OCI-LY7 (cell line): Measurements from ENCODE around the gene CFAP61. TPM values are rescaled to one million over a fixed set of nuclear protein-coding genes. Genes with fewer than 3 reads are reported as not detected.

Source experiments
- Bru-seq: library from RNA; stranded (reverse); fragments of 400-500 nt; gene quantifications from one replicate; lab custom pipeline; 2021; lab: Mats Ljungman, UMichigan
- BruChase-seq, 2 experiments: library from RNA; stranded (reverse); fragments of 400-500 nt; gene quantifications; one replicate each; lab custom pipeline; 2021; lab: Mats Ljungman, UMichigan
- BruUV-seq: library from RNA; stranded (reverse); fragments of 400-500 nt; replicated peaks from 2 replicates; lab custom pipeline; 2021; lab: Mats Ljungman, UMichigan
- CTCF ChIA-PET: fragments of 300-600 bp; sonication (Branson Sonifier 250); formaldehyde crosslinking; loops from one replicate; lab custom pipeline; 2022; ENCODE audit warnings: antibody characterized with exemption; ENCODE audit not compliant: unreplicated experiment; lab: Charles Lee
- POLR2A ChIA-PET: fragments of 300-600 bp; sonication (Branson Sonifier 250); formaldehyde crosslinking; loops from one replicate; lab custom pipeline; 2022; ENCODE audit warnings: antibody characterized with exemption; lab: Charles Lee
- DNase-seq: peaks from one replicate; pipeline ENCODE4 v3.0.0-alpha.2; 2015; ENCODE audit warnings: low spot score
- H2AFZ ChIP-seq: fragments of 200-600 bp; sonication (generic), shearing (Covaris generic); 2 replicates; pipeline ENCODE4 v1.6.1; 2014; ENCODE audit warnings: mild to moderate bottlenecking, antibody characterized with exemption, low read length, moderate library complexity
- H3K27ac ChIP-seq: fragments of 200-600 bp; sonication (generic); 2 replicates; pipeline ENCODE4 v1.5.1; 2014; ENCODE audit warnings: mixed run types, low read depth, mild to moderate bottlenecking, moderate library complexity, low read length, inconsistent platforms; ENCODE audit not compliant: poor library complexity, severe bottlenecking
- H3K36me3 ChIP-seq: fragments of 200-600 bp; sonication (generic); 2 replicates; pipeline ENCODE4 v1.6.1; 2014; ENCODE audit warnings: mild to moderate bottlenecking, antibody characterized with exemption, low read length, moderate library complexity, mixed read lengths; ENCODE audit not compliant: insufficient read depth
- H3K4me1 ChIP-seq: fragments of 200-600 bp; sonication (generic); 2 replicates; pipeline ENCODE4 v1.5.1; 2014; ENCODE audit warnings: mild to moderate bottlenecking, low read length; ENCODE audit not compliant: insufficient read depth, poor library complexity, severe bottlenecking
- H3K4me2 ChIP-seq: fragments of 200-600 bp; sonication (generic); 2 replicates; pipeline ENCODE4 v1.6.1; 2014; ENCODE audit warnings: mild to moderate bottlenecking, low read length
- H3K4me3 ChIP-seq: fragments of 200-600 bp; sonication (generic); 2 replicates; pipeline ENCODE4 v1.5.1; 2014; ENCODE audit warnings: mild to moderate bottlenecking, low read depth, low read length; ENCODE audit not compliant: poor library complexity, severe bottlenecking
- H3K79me2 ChIP-seq: fragments of 200-600 bp; sonication (generic); 2 replicates; pipeline ENCODE4 v1.6.1; 2016; ENCODE audit warnings: low read depth, mild to moderate bottlenecking, low read length, moderate library complexity, mixed read lengths; ENCODE audit not compliant: insufficient read depth
- H3K9me2 ChIP-seq: fragments of 200-600 bp; sonication (generic); 2 replicates; pipeline ENCODE4 v1.6.1; 2016; ENCODE audit warnings: mild to moderate bottlenecking, low read length, mixed read lengths; ENCODE audit not compliant: insufficient read depth
- H3K9me3 ChIP-seq: fragments of 200-600 bp; sonication (generic); 2 replicates; pipeline ENCODE4 v1.6.1; 2014; ENCODE audit warnings: mild to moderate bottlenecking, mixed run types, low read length, mixed read lengths
- H4K20me1 ChIP-seq: fragments of 200-600 bp; sonication (generic); 2 replicates; pipeline ENCODE4 v1.6.1; 2014; ENCODE audit warnings: mild to moderate bottlenecking, antibody characterized with exemption, low read length, moderate library complexity, mixed read lengths; ENCODE audit not compliant: insufficient read depth
- EZH2phosphoT487 ChIP-seq: fragments of 200-600 bp; sonication (generic); IDR thresholded peaks from 2 replicates; pipeline ENCODE4 v1.6.1; 2018; ENCODE audit warnings: low read depth, borderline replicate concordance, mild to moderate bottlenecking, mixed run types, antibody characterized with exemption, low read length, moderate library complexity, mixed read lengths
- intact Hi-C: fragments of 100-400 bp; cut with micrococcal nuclease; formaldehyde crosslinking; loops from one replicate; pipeline ENCODE4 v1.10.0; 2022; ENCODE audit not compliant: unreplicated experiment
- long read RNA-seq: library from polyadenylated mRNA; stranded (forward); transcript quantifications from one replicate; pipeline ENCODE4 v2.0.0, GENCODE V29; 2022
- total RNA-seq, 2 experiments: library from RNA; depleted of rRNA in 1 of 2; stranded (reverse); fragments of >200 nt in 1 of 2; shearing (Covaris generic) in 1 of 2; gene quantifications; 2 replicates each; pipeline ENCODE4 v1.2.3, GENCODE V29; 2014 to 2022
- TF ChIP-seq, protein P1 (sequence below): fragments of 200-600 bp; sonication (generic); conservative IDR thresholded peaks from 2 replicates; pipeline ENCODE4 v1.5.1; 2014; ENCODE audit warnings: mild to moderate bottlenecking, antibody characterized with exemption, low read length, moderate library complexity, mixed read lengths

Gene CFAP61, protein sequence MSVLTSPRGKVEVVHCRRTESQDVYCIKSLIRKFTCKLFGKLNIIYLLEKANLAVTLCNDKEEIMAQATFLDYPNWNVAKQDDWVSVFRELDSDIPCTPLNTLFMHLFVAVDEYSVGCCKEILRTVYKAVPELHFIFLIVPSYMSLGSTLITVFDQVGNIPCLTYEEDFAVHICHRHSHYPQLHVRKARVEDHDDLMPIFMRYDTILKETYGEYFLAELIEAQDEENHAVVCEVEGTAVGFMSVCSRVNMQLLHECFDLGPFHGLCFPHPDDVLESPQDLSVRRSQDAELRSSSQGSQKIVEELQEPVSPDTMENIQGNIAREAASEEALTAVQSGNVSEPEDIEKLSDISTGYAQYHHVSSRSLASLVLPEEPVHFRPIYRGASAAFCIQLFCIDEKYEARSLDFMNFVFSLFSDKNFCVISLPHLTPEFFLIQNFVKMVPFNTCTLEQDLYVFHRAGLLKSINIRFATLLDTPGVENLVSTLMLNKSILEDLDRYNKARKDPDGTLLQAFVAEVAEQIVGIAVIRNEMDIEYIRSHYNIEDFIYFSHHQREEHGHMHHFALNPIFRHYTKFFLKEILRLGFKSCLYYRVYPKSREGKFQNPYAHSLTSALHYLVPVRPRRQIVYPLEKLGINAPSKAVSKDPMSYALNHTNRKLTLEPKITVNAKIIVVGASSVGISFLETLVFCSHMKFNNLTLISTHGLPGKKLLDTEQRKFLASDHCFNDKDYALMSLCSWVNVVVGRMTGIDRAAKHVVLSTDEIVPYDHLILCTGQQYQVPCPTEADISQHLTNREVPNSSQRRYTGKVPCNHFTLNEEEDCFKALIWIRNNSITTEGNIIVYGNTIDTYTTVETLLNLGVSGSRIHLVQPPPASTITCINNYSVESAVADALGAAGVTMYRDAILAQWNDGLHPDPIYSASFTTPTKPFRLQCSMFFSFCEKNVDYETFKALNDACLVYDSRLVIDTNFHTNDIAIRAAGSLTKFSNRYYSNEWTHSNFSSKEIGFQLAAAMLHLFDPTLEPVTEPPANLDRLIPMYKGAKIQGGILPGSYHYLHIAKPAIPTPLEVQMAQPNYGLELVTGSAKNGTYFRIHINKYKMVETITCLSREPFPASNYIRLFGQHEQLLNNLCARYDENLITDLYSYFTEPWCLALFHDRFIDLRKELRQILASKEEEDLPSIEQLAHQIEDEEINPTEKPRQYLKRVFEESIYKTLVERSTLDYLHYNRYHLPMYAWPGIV
- total RNA-seq (2014; rRNA removed; shearing (Covaris generic)) (0.06 TPM in 1 of 2 replicates, not detected in the other), total RNA-seq (2022) (not detected in 2 replicates), Bru-seq, nascent RNA (percentile 5 among the genes with signal in this experiment), BruChase-seq, experiment 1, labeled RNA remaining after a 6-hour chase (percentile 7 among the genes with signal in this experiment), BruChase-seq, experiment 2, labeled RNA remaining after a 2-hour chase (percentile 6 among the genes with signal in this experiment)
- long read RNA-seq, result 0 reads

GRCh38 chr20:20052074-20052970 lies at the start of gene CFAP61, which contains the start of gene CRNKL1:
Gene CFAP61 (plus strand): TSS chr20:20052532. CDS start chr20:20056654, 4,122 bp downstream.
Gene CRNKL1 (minus strand): TSS chr20:20052466. CDS start chr20:20052342, 124 bp downstream.
- peak within 1 kb of the TSS; percentile 60 for H3K27ac ChIP-seq
- peak within 1 kb of the TSS; percentile 69 for H3K4me2 ChIP-seq
- H3K4me3 ChIP-seq, result peak within 1 kb of the TSS; percentile 98
- peaks cover 19% of the 10 kb centered on the region for H3K79me2 ChIP-seq
- H3K4me1 ChIP-seq, result peaks cover 13% of the 10 kb centered on the region
- ChIA-PET CTCF (interaction anchor here (0.7 kb wide), 1 partner anchor 65 kb away, joined by 3 read pairs; no protein-coding TSS in a partner anchor), POLR2A (interaction anchor here (0.6 to 3.4 kb wide), 10 partner anchors 7 to 1545 kb away, joined by 3 to 23 read pairs (median 4); partner anchors contain the start of gene NAA20)
- peak; percentile 98 for DNase-seq
- no peaks in the 10 kb centered on the region for H3K9me2 ChIP-seq
- intact Hi-C loops, result loop anchor here (1.0 kb wide), 1 partner anchor 35 kb away; the partner anchor contains the start of gene NAA20
- H2AFZ ChIP-seq, result peak within 1 kb of the TSS; percentile 99
- H4K20me1 ChIP-seq, result peaks cover 8% of the 10 kb centered on the region; the same call in 1 of the 2 replicates
- no TSS peak for BruUV-seq
- H3K9me3 ChIP-seq, result no peaks in the 10 kb centered on the region
- TF ChIP-seq EZH2phosphoT487, result no peak
- TF ChIP-seq, protein P1, sequence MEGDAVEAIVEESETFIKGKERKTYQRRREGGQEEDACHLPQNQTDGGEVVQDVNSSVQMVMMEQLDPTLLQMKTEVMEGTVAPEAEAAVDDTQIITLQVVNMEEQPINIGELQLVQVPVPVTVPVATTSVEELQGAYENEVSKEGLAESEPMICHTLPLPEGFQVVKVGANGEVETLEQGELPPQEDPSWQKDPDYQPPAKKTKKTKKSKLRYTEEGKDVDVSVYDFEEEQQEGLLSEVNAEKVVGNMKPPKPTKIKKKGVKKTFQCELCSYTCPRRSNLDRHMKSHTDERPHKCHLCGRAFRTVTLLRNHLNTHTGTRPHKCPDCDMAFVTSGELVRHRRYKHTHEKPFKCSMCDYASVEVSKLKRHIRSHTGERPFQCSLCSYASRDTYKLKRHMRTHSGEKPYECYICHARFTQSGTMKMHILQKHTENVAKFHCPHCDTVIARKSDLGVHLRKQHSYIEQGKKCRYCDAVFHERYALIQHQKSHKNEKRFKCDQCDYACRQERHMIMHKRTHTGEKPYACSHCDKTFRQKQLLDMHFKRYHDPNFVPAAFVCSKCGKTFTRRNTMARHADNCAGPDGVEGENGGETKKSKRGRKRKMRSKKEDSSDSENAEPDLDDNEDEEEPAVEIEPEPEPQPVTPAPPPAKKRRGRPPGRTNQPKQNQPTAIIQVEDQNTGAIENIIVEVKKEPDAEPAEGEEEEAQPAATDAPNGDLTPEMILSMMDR, result no peak
- H3K36me3 ChIP-seq, result peaks cover 30% of the 10 kb centered on the region
